ENCODE data around the gene FALEC.
A peak's percentile ranks its signal among the peaks of the same experiment; 100 is the strongest.

Gene FALEC

DNA sequence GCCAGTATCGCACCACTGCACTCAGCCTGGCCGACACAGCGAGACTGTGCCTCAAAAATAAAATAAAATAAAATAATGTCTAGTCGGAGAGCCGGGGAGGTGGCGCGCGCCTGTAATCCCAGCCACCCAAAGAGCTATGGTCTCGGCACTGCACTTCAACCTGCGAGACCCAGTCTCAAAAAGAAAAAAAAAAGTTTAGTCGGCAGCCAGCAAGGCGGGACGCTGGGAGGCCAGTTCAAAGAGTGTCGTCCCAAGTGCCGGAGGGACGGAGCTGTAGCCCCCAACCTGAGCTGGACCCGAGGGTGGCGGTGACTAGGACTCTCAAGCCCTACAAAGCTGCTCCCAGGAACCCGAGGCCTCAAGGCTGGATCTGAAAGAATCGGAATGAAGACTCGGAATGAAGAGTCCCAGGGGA, 632 bp upstream of the FALEC start:
- no peak for DNase-seq (ENCODE audit: low spot score)
- in situ Hi-C loops (cut with MboI; ENCODE audit: low sequenced_read_pairs, unreplicated experiment): no loop called here
- TF ChIP-seq, protein P1, sequence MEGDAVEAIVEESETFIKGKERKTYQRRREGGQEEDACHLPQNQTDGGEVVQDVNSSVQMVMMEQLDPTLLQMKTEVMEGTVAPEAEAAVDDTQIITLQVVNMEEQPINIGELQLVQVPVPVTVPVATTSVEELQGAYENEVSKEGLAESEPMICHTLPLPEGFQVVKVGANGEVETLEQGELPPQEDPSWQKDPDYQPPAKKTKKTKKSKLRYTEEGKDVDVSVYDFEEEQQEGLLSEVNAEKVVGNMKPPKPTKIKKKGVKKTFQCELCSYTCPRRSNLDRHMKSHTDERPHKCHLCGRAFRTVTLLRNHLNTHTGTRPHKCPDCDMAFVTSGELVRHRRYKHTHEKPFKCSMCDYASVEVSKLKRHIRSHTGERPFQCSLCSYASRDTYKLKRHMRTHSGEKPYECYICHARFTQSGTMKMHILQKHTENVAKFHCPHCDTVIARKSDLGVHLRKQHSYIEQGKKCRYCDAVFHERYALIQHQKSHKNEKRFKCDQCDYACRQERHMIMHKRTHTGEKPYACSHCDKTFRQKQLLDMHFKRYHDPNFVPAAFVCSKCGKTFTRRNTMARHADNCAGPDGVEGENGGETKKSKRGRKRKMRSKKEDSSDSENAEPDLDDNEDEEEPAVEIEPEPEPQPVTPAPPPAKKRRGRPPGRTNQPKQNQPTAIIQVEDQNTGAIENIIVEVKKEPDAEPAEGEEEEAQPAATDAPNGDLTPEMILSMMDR (IDR thresholded peaks at IDR 0.05; ENCODE audit: borderline replicate concordance, control extremely low read depth, extremely low read depth, insufficient read depth, missing control alignments): no peak

DNA sequence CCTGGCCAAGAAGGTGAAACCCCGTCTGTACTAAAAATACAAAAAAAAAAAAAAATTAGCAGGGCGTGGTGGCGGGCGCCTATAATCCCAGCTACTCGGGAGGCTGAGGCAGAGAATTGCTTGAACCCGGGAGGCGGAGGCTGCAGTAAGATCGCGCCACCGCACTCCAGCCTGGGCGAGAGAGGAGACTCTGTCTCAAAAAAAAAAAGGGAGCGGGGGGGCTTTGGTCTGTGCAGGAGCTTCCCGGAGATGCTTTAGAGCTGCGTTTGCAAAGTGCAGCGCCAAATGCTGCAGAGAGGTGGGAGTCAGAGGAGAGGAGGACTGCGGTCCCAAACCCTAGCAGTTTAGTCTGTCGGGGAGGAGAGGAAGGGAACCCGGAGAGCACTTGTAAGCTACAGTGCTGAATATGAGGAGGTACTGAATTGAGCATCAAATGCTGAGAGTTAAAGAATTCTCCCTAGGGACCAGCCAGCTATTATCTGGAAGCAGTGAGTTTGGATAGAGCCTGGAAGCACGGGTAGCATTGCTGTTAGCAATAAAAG, 569 bp downstream of the FALEC start:
- in situ Hi-C loops (cut with MboI; ENCODE audit: low sequenced_read_pairs, unreplicated experiment): no loop called here
- no peak for DNase-seq (ENCODE audit: low spot score)

DNA sequence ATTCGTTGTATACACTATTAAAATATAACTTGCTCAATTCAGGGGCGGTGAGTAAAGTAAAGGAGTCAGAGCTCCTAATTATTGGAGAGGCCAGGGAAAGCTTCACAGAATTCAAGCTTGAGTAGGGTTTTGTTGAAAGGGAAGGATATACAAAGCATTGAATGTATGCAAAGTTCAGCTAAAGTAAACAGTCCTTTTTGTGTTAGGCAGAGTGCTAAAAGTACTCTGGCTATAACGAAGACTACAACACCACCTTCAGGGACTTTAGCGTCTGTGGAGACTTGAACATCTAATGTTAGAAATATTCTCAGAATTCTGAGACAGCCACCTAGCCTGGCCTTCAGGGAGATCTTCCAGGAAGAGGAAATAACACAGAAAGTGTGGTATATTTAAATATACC, 1.1 kb downstream of the FALEC start:
- in situ Hi-C loops (cut with MboI; ENCODE audit: low sequenced_read_pairs, unreplicated experiment): no loop called here
- TF ChIP-seq, protein P1 (IDR thresholded peaks at IDR 0.05; ENCODE audit: borderline replicate concordance, control extremely low read depth, extremely low read depth, insufficient read depth, missing control alignments): peak; percentile 41
- DNase-seq (ENCODE audit: low spot score): peak; percentile 52

More for the DNA sequence above, 569 bp downstream of the FALEC start:
- TF ChIP-seq, protein P1 (IDR thresholded peaks at IDR 0.05; ENCODE audit: borderline replicate concordance, control extremely low read depth, extremely low read depth, insufficient read depth, missing control alignments): no peak

DNA sequence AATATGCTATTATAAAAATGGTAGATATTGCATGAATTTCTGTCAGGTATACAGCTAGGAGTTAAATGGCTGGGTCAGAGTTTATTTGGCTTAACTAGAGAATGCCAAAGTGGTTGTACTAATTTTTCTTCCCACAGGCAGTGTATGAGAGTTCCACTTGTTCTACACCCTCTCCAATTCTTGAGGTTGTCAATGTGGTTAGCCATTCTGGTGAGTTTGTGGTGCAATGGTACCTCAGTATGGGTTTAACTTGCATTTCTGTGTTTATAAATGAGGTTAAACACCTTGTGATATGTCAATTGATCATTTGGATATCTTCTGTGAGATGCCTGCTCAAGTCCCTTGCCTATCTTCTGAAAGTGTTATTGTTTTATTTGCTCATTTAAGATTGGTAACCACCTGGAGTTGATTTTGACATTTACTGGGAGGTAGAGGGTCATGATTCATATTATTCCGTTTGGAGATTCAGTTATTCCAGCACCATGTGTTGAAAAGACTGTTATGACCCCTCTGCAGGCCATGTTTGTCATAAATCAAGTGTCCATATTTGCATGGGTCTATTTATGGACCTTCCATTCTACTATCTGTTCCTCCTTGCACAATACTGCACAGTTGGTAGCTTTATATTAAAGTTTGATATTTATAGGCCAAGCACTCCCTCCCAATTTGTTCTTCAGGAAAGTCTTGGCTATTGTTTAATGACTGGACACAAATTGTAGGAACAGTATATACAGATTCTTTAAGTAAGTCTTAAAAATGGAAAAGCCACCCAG, 5.8 kb downstream of the FALEC start:
- TF ChIP-seq, protein P1 (IDR thresholded peaks at IDR 0.05; ENCODE audit: borderline replicate concordance, control extremely low read depth, extremely low read depth, insufficient read depth, missing control alignments): no peak

DNA sequence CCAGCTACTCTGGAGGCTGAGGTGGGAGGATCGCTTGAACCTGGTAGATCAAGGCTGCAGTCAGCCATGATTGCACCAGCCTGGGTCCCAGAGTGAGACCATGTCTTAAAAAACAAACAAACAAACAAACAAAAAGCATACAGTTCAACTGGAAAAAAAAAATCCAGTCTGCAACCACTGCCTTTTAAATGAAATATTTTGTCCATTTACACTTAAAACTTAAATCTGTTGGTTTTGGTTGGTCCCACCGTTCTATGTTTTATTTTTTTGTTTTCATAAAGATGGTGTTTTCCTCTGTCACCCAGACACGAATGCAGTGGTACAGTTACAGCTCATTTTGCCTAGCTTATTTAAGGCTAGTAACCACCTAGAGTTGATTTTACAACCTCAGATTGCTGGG, 9.8 kb downstream of the FALEC start:
- TF ChIP-seq, protein P1 (IDR thresholded peaks at IDR 0.05; ENCODE audit: borderline replicate concordance, control extremely low read depth, extremely low read depth, insufficient read depth, missing control alignments): no peak
- in situ Hi-C loops (cut with MboI; ENCODE audit: low sequenced_read_pairs, unreplicated experiment): no loop called here

More for the DNA sequence above, 5.8 kb downstream of the FALEC start:
- no peak for DNase-seq (ENCODE audit: low spot score)
- in situ Hi-C loops (cut with MboI; ENCODE audit: low sequenced_read_pairs, unreplicated experiment): no loop called here

DNA sequence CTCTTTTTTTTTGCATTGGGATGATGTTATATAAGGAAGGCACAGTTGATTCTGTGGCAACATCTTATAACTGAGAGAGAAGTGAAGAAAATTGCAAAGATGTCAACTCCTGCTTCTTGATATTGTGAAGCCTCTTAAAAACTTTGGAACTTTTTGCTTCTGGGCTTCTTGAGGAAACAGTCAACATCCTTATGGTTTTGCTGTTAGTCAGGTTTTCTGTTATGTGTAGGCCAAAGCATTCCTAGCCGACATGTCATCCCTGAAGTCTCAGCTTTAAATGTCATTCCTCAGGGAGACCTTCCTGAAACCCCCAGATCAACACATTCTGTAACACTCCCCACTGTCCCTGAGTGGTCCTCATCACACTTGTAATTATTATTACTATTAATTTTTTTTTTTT, 12.6 kb downstream of the FALEC start:
- TF ChIP-seq, protein P1 (IDR thresholded peaks at IDR 0.05; ENCODE audit: borderline replicate concordance, control extremely low read depth, extremely low read depth, insufficient read depth, missing control alignments): no peak
- in situ Hi-C loops (cut with MboI; ENCODE audit: low sequenced_read_pairs, unreplicated experiment): no loop called here

More for the DNA sequence above, 9.8 kb downstream of the FALEC start:
- no peak for DNase-seq (ENCODE audit: low spot score)

More for the DNA sequence above, 12.6 kb downstream of the FALEC start:
- DNase-seq (ENCODE audit: low spot score): no peak
